Esophagus squamous epithelium (tissue), 5 donors: ENCODE data around the gene PIGR. TPM values are rescaled to one million over a fixed set of nuclear protein-coding genes. Genes with fewer than 3 reads are reported as not detected.

Source experiments
- DNase-seq: peaks from one replicate; lab custom pipeline; 2025; lab: John Stamatoyannopoulos, UW
- H3K27ac ChIP-seq, 4 donors: fragments of 200-600 bp; sonication (generic); one replicate each; pipeline ENCODE4 v1.5.1; 2016 to 2019; ENCODE audit warnings: mild to moderate bottlenecking in 1 of 4
- H3K27me3 ChIP-seq, 4 donors: fragments of 200-600 bp; sonication (generic); 1 replicate in 3 of 4; 2 replicates in 1 of 4; pipeline versions ENCODE4 v1.5.1 to v1.6.0; 2017 to 2021; ENCODE audit warnings: antibody characterized with exemption in 1 of 4
- H3K36me3 ChIP-seq, 3 donors: fragments of 200-600 bp; sonication (generic); one replicate each; pipeline ENCODE4 v1.5.1; 2016 to 2019
- H3K4me1 ChIP-seq, 3 donors: fragments of 200-600 bp; sonication (generic); one replicate each; pipeline ENCODE4 v1.5.1; 2017 to 2019
- H3K4me3 ChIP-seq, 4 donors: fragments of 200-600 bp; sonication (generic); 1 replicate in 3 of 4; 2 replicates in 1 of 4; pipeline ENCODE4 v1.5.1; 2016 to 2019; ENCODE audit warnings: mild to moderate bottlenecking in 2 of 4, moderate library complexity in 1 of 4
- H3K9me3 ChIP-seq, 3 donors: fragments of 200-600 bp; sonication (generic); one replicate each; pipeline ENCODE4 v1.5.1; 2016 to 2019
- POLR2A ChIP-seq, 4 donors: fragments of 450-650 bp; IDR thresholded peaks; one replicate each; pipeline ENCODE4 v1.6.1; 2017; ENCODE audit warnings: antibody characterized with exemption in 4 of 4, mild to moderate bottlenecking in 4 of 4, moderate library complexity in 3 of 4
- WGBS, 2 donors: methylation state at CpG; one replicate each; pipeline ENCODE4 v1.1.5; 2018; 5-methylcytosine and 5-hydroxymethylcytosine counted together
- intact Hi-C: fragments of 100-400 bp; cut with DNase I; formaldehyde crosslinking; loops from one replicate; pipeline ENCODE4 v1.15.0; 2022
- total RNA-seq, 4 donors: library from RNA; depleted of rRNA; stranded (reverse); fragments of >200 nt; gene quantifications; one replicate each; pipeline ENCODE4 v1.1.0, GENCODE V29; 2016
- TF ChIP-seq, protein P1 (sequence below), 6 experiments: fragments of 450-650 bp in 4 of 6; fragments of 200-600 bp in 2 of 6; sonication (generic) in 2 of 6; IDR thresholded peaks; one replicate each; pipeline ENCODE4 v1.5.1; 2016 to 2019; ENCODE audit warnings: antibody characterized with exemption in 6 of 6, mild to moderate bottlenecking in 4 of 6, moderate library complexity in 4 of 6
- donor health status: DM: yes; HTN: yes; CAD: no.

PIGR gene
- total RNA-seq, 4 donors from 2014 or later, result 0.99 to 144 (median 1.1) TPM; not detected in 1

- TF ChIP-seq, protein P1, sequence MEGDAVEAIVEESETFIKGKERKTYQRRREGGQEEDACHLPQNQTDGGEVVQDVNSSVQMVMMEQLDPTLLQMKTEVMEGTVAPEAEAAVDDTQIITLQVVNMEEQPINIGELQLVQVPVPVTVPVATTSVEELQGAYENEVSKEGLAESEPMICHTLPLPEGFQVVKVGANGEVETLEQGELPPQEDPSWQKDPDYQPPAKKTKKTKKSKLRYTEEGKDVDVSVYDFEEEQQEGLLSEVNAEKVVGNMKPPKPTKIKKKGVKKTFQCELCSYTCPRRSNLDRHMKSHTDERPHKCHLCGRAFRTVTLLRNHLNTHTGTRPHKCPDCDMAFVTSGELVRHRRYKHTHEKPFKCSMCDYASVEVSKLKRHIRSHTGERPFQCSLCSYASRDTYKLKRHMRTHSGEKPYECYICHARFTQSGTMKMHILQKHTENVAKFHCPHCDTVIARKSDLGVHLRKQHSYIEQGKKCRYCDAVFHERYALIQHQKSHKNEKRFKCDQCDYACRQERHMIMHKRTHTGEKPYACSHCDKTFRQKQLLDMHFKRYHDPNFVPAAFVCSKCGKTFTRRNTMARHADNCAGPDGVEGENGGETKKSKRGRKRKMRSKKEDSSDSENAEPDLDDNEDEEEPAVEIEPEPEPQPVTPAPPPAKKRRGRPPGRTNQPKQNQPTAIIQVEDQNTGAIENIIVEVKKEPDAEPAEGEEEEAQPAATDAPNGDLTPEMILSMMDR (IDR thresholded peaks at IDR 0.05), result no peak
- TF ChIP-seq POLR2A (IDR thresholded peaks at IDR 0.05), result no peak
- H3K4me3 ChIP-seq, result no peak overlapping the region
- H3K4me1 ChIP-seq, result peaks cover 0 to 3% (median 0%) of the 10 kb centered on the region in 3 donors
- H3K36me3 ChIP-seq, result no peaks in the 10 kb centered on the region
- DNase-seq, result no peak
- peaks cover 0 to 14% (median 0%) of the 10 kb centered on the region in 4 donors for H3K27me3 ChIP-seq
- 80 to 92% methylated on average over 2 to 3 of the region's 3 CpGs for WGBS, 2 donors
- H3K27ac ChIP-seq, result no peak overlapping the region
- H3K9me3 ChIP-seq, result no peaks in the 10 kb centered on the region
- intact Hi-C loops, result no loop called here
These were observed 27.9 kb upstream of the PIGR start for GRCh38 chr1:206974140-206974539.

- no peak for TF ChIP-seq POLR2A (IDR thresholded peaks at IDR 0.05)
- TF ChIP-seq, protein P1 (IDR thresholded peaks at IDR 0.05), result no peak
- Histone ChIP-seq H3K4me1 (peaks cover 0 to 10% (median 3%) of the 10 kb centered on the region in 3 donors), H3K36me3 (no peaks in the 10 kb centered on the region), H3K27me3 (peaks cover 0 to 16% (median 0%) of the 10 kb centered on the region in 4 donors), H3K4me3 (no peak overlapping the region), H3K9me3 (no peaks in the 10 kb centered on the region), H3K27ac (no peak overlapping the region)
- 63% methylated on average over 2 of the region's 2 CpGs for WGBS, 2 donors
- DNase-seq, result no peak
- intact Hi-C loops, result no loop called here
These were observed 26.5 kb upstream of the PIGR start for GRCh38 chr1:206972728-206973127.

- intact Hi-C loops, result no loop called here
- TF ChIP-seq, protein P1 (IDR thresholded peaks at IDR 0.05), result no peak
- no peak for TF ChIP-seq POLR2A (IDR thresholded peaks at IDR 0.05)
- Histone ChIP-seq H3K9me3 (no peaks in the 10 kb centered on the region), H3K36me3 (no peaks in the 10 kb centered on the region), H3K27me3 (peaks cover 0 to 16% (median 0%) of the 10 kb centered on the region in 4 donors), H3K4me3 (no peak overlapping the region), H3K4me1 (peaks cover 0 to 10% (median 3%) of the 10 kb centered on the region in 3 donors), H3K27ac (no peak overlapping the region)
- WGBS, 2 donors, result 75 to 83% methylated on average over 2 of the region's 2 CpGs
- DNase-seq, result no peak
These were observed 24.9 kb upstream of the PIGR start for GRCh38 chr1:206971029-206971655.

- Histone ChIP-seq H3K27me3 (peaks cover 0 to 16% (median 0%) of the 10 kb centered on the region in 4 donors), H3K36me3 (no peaks in the 10 kb centered on the region), H3K4me1 (peaks cover 0 to 10% (median 3%) of the 10 kb centered on the region in 3 donors), H3K27ac (no peak within 1 kb of the TSS), H3K4me3 (no peak within 1 kb of the TSS), H3K9me3 (no peaks in the 10 kb centered on the region)
- no peak for TF ChIP-seq POLR2A (IDR thresholded peaks at IDR 0.05)
- TF ChIP-seq, protein P1 (IDR thresholded peaks at IDR 0.05), result no peak
- intact Hi-C loops, result no loop called here
- no peak for DNase-seq
- 66 to 80% methylated on average over 2 of the region's 2 CpGs for WGBS, 2 donors
These were observed 24.2 kb upstream of the PIGR start, which contains the start of gene FCAMR for GRCh38 chr1:206970446-206970845. TSS of gene FCAMR (minus strand) at chr1:206970460. CDS start at chr1:206970125, 335 bp downstream.

GRCh38 chr1:206969090-206969489 lies 22.8 kb upstream of the PIGR start:
- Histone ChIP-seq H3K27ac (no peak overlapping the region), H3K9me3 (no peaks in the 10 kb centered on the region), H3K4me1 (peaks cover 0 to 10% (median 3%) of the 10 kb centered on the region in 3 donors), H3K36me3 (no peaks in the 10 kb centered on the region), H3K27me3 (peaks cover 0 to 16% (median 0%) of the 10 kb centered on the region in 4 donors), H3K4me3 (no peak overlapping the region)
- WGBS, 2 donors, result 14 to 47% methylated on average over 1 to 5 of the region's 5 CpGs
- intact Hi-C loops, result no loop called here
- no peak for TF ChIP-seq POLR2A (IDR thresholded peaks at IDR 0.05)
- TF ChIP-seq, protein P1 (IDR thresholded peaks at IDR 0.05), result no peak
- no peak for DNase-seq
